K562 (cell line): Measurements from ENCODE around the gene SMIM10. TPM values are rescaled to one million over a fixed set of nuclear protein-coding genes. Genes with fewer than 3 reads are reported as not detected.

Experiments
- ATAC-seq: fragments of 200-7000 bp; cut with Tn5 transposase; 3 replicates; pipeline ENCODE4 v1.9.1; 2020; ENCODE audit warnings: moderate library complexity
- BruUV-seq: library from RNA; stranded (reverse); fragments of 400-500 nt; replicated peaks from 2 replicates; lab custom pipeline; 2021; lab: Mats Ljungman, UMichigan
- CTCF ChIA-PET: fragments of 300-600 bp; formaldehyde crosslinking; extraction: SDS; loops from one replicate; lab custom pipeline; 2021; ENCODE audit warnings: low intra/inter-chr PET ratio; lab: Yijun Ruan, JAX
- POLR2A ChIA-PET: fragments of 300-600, 350-650 bp; sonication (Branson Sonifier 250); formaldehyde crosslinking; extraction: SDS; loops from one replicate; lab custom pipeline; 2021; ENCODE audit warnings: antibody characterized with exemption, inconsistent platforms; lab: Yijun Ruan, JAX
- DNase-seq, 4 experiments: peaks; one replicate each; pipeline versions ENCODE4 v3.0.0 to v3.0.0-alpha.2; 2011 to 2018; ENCODE audit warnings: low spot score in 3 of 4, mixed read lengths in 3 of 4; ENCODE audit errors: extremely low read depth in 1 of 4
- FAIRE-seq: peaks from 2 replicates; lab custom pipeline; 2011; peaks lifted over from hg19 to GRCh38; lab: Jason Lieb, UNC
- H2AFZ ChIP-seq: 2 replicates; pipeline ENCODE4 v1.6.0; 2011; ENCODE audit warnings: low read depth, low read length, control low read depth, inconsistent platforms
- H3K27ac ChIP-seq: fragments of 200-600 bp; 3 replicates; pipeline ENCODE4 v1.8.0; 2011; ENCODE audit warnings: low read depth, mild to moderate bottlenecking, control low read depth, inconsistent platforms, low read length, moderate library complexity, mixed read lengths; ENCODE audit errors: extremely low read depth
- H3K27me3 ChIP-seq, 2 experiments: fragments of 300-600 bp in 1 of 2; 2 replicates in 1 of 2; 3 replicates in 1 of 2; pipeline versions ENCODE4 v1.6.0 to v1.8.0; 2011; ENCODE audit warnings: inconsistent platforms in 2 of 2, low read length in 2 of 2, mild to moderate bottlenecking in 1 of 2, mixed read lengths in 1 of 2, moderate library complexity in 1 of 2; ENCODE audit not compliant: control insufficient read depth in 2 of 2, insufficient read depth in 2 of 2
- H3K36me3 ChIP-seq: fragments of 300-600 bp; 3 replicates; pipeline ENCODE4 v1.8.0; 2011; ENCODE audit warnings: mild to moderate bottlenecking, low read length, inconsistent platforms; ENCODE audit not compliant: control insufficient read depth, insufficient read depth
- H3K4me1 ChIP-seq, 2 experiments: fragments of 200-600 bp in 1 of 2; replicated peaks in 1 of 2; 2 replicates in 1 of 2; 3 replicates in 1 of 2; pipeline versions ENCODE4 v1.5.1 to v1.8.0; 2011; ENCODE audit warnings: inconsistent platforms in 2 of 2, low read length in 2 of 2, mild to moderate bottlenecking in 1 of 2, mixed read lengths in 1 of 2, moderate library complexity in 1 of 2; ENCODE audit not compliant: control insufficient read depth in 2 of 2, insufficient read depth in 2 of 2
- H3K4me2 ChIP-seq: 2 replicates; pipeline ENCODE4 v1.6.1; 2011; ENCODE audit warnings: low read length, control low read depth, inconsistent platforms, mixed read lengths; ENCODE audit not compliant: insufficient read depth
- H3K4me3 ChIP-seq: fragments of 200-600 bp; sonication (generic), shearing (Covaris generic); 2 replicates; pipeline ENCODE4 v1.5.1; 2016; ENCODE audit warnings: control low read depth, inconsistent platforms
- H3K79me2 ChIP-seq: fragments of 200-600 bp; 3 replicates; pipeline ENCODE4 v1.8.0; 2011; ENCODE audit warnings: low read length, inconsistent platforms; ENCODE audit not compliant: control insufficient read depth, insufficient read depth
- H3K9ac ChIP-seq, 2 experiments: 2 replicates each; pipeline versions ENCODE4 v1.6.0 to v1.6.1; 2011; ENCODE audit warnings: low read depth in 2 of 2, low read length in 2 of 2, control low read depth in 1 of 2, inconsistent platforms in 1 of 2, mild to moderate bottlenecking in 1 of 2, mixed read lengths in 1 of 2; ENCODE audit not compliant: insufficient read depth in 1 of 2
- H3K9me1 ChIP-seq: one replicate; pipeline ENCODE4 v1.6.0; 2011; ENCODE audit warnings: inconsistent platforms, mild to moderate bottlenecking, low read length, moderate library complexity; ENCODE audit not compliant: control insufficient read depth, insufficient read depth
- H3K9me3 ChIP-seq: replicated peaks from 2 replicates; pipeline ENCODE4 v1.5.1; 2011; ENCODE audit warnings: low read depth, low read length, inconsistent platforms; ENCODE audit not compliant: control insufficient read depth, insufficient read depth
- H4K20me1 ChIP-seq: replicated peaks from 2 replicates; pipeline ENCODE4 v1.6.1; 2011; ENCODE audit warnings: low read length, inconsistent platforms, mixed read lengths; ENCODE audit not compliant: control insufficient read depth, insufficient read depth
- ATF3 ChIP-seq, 2 experiments: fragments of 450-650 bp in 1 of 2; sonication (generic) in 1 of 2; formaldehyde crosslinking in 1 of 2; IDR thresholded peaks in 1 of 2; conservative IDR thresholded peaks in 1 of 2; 2 replicates each; pipeline versions ENCODE4 v1.6.1 to v1.8.1; 2016 to 2023; ENCODE audit warnings: mild to moderate bottlenecking in 2 of 2, moderate library complexity in 2 of 2, inconsistent platforms in 1 of 2, missing genetic modification reagents in 1 of 2
- CREBBP ChIP-seq: IDR thresholded peaks from one replicate; pipeline ENCODE4 v1.6.1; 2012; ENCODE audit warnings: low read depth, mild to moderate bottlenecking, control low read depth, inconsistent platforms, low read length
- FOXM1 ChIP-seq, 2 experiments: fragments of 450-650 bp in 1 of 2; sonication (generic) in 1 of 2; formaldehyde crosslinking in 1 of 2; IDR thresholded peaks; 2 replicates each; pipeline versions ENCODE4 v1.6.1 to v1.9.0; 2017 to 2022; ENCODE audit warnings: low read depth in 2 of 2, mild to moderate bottlenecking in 2 of 2, missing genetic modification reagents in 1 of 2, moderate library complexity in 1 of 2
- GTF2A2 ChIP-seq: IDR thresholded peaks from 2 replicates; pipeline ENCODE4 v1.6.1; 2016; ENCODE audit warnings: mild to moderate bottlenecking, missing genetic modification characterization, missing compliant biosample characterization
- PCBP2 ChIP-seq: fragments of 200-400 bp; formaldehyde crosslinking; IDR thresholded peaks from 2 replicates; pipeline ENCODE4 v1.6.1; 2018; ENCODE audit warnings: low read length, low read depth, mild to moderate bottlenecking, moderate library complexity; ENCODE audit not compliant: poor library complexity, severe bottlenecking
- PTRF ChIP-seq: fragments of 450-650 bp; IDR thresholded peaks from 2 replicates; pipeline ENCODE4 v1.6.1; 2016; ENCODE audit warnings: mild to moderate bottlenecking, missing genetic modification characterization, missing compliant biosample characterization
- PYGO2 ChIP-seq: fragments of 450-650 bp; IDR thresholded peaks from 2 replicates; pipeline ENCODE4 v1.6.1; 2016; ENCODE audit warnings: mild to moderate bottlenecking, missing genetic modification characterization, moderate library complexity, missing compliant biosample characterization
- RAD51 ChIP-seq: fragments of 450-650 bp; IDR thresholded peaks from 2 replicates; pipeline ENCODE4 v1.7.1; 2016; ENCODE audit warnings: low read depth, mild to moderate bottlenecking, borderline replicate concordance
- SNRNP70 ChIP-seq: fragments of 200-400 bp; formaldehyde crosslinking; optimal IDR thresholded peaks from 2 replicates; pipeline ENCODE3; 2017; ENCODE audit warnings: low read depth, low read length
- WGBS: fragments of 100-300 bp; shearing (Covaris generic); methylation state at CpG from one replicate; pipeline ENCODE4 v1.1.6; 2016; ENCODE audit warnings: low coverage, mixed read lengths; ENCODE audit not compliant: insufficient coverage; ENCODE audit errors: missing lambda C conversion rate; 5-methylcytosine and 5-hydroxymethylcytosine counted together
- in situ Hi-C: fragments of 300-500 bp; cut with MboI; formaldehyde crosslinking; loops from 4 replicates; pipeline ENCODE4 v1.15.0; 2018; ENCODE audit warnings: inconsistent platforms, mixed read lengths
- intact Hi-C: fragments of 100-400 bp; cut with micrococcal nuclease; formaldehyde crosslinking; loops from 2 replicates; pipeline ENCODE4 v1.14.2; 2022
- polyA plus RNA-seq, 8 experiments: library from polyadenylated mRNA; depleted of rRNA in 4 of 8; stranded (reverse) in 5 of 8; unstranded in 3 of 8; fragments of >200 nt; fragmentation: Nextera tagmentation in 2 of 8; fragmentation: Illumina TruSeq in 1 of 8; extraction: Ambion mirVana in 2 of 8; extraction: Trizol in 1 of 8; gene quantifications; 2 replicates each; pipeline versions ENCODE4 v1.2.1 to v1.2.3, GENCODE V29; 2011 to 2014; ENCODE audit warnings: inconsistent platforms in 1 of 8, missing spikeins in 1 of 8
- total RNA-seq, 7 experiments: library from RNA; depleted of rRNA in 6 of 7; stranded (reverse); fragments of >200 nt in 6 of 7; fragmentation: Illumina TruSeq in 2 of 7; extraction: Trizol in 2 of 7; gene quantifications; 2 replicates each; pipeline versions ENCODE4 v1.2.1 to v1.2.3, GENCODE V29; 2011 to 2021; ENCODE audit warnings: low replicate concordance in 1 of 7
- TF ChIP-seq, protein P1 (sequence below), 2 experiments: IDR thresholded peaks in 1 of 2; conservative IDR thresholded peaks in 1 of 2; 2 replicates each; pipeline ENCODE4 v1.6.1; 2016; ENCODE audit warnings: low read depth in 2 of 2, mild to moderate bottlenecking in 1 of 2, missing compliant biosample characterization in 1 of 2, missing genetic modification characterization in 1 of 2, moderate library complexity in 1 of 2
- TF ChIP-seq, protein P2 (sequence below), 3 experiments: fragments of 200-800 bp in 1 of 3; sonication (Bioruptor generic) in 1 of 3; sonication (generic) in 1 of 3; formaldehyde crosslinking in 1 of 3; IDR thresholded peaks; 2 replicates each; pipeline versions ENCODE4 v1.6.1 to v1.8.0; 2016 to 2022; ENCODE audit warnings: mild to moderate bottlenecking in 2 of 3, missing compliant biosample characterization in 2 of 3, missing genetic modification characterization in 2 of 3, missing genetic modification reagents in 1 of 3
- TF ChIP-seq, protein P3 (sequence below): fragments of 250-450 bp; sonication (Bioruptor Pico); IDR thresholded peaks from 2 replicates; pipeline ENCODE4 v1.8.0; 2021; ENCODE audit warnings: moderate library complexity, mild to moderate bottlenecking, inconsistent platforms

Gene SMIM10
- total and polyA plus RNA-seq, 9 of the 15 experiments (the other 6 are each of a cell fraction or from before 2014, with no cell fraction given), result 2.1 to 25.3 (median 16.4) TPM

- ChIA-PET POLR2A (no interaction called here), CTCF (interaction anchor here (0.5 kb wide), 1 partner anchor 10 kb away, joined by 3 read pairs; no protein-coding TSS in a partner anchor)
- Histone ChIP-seq H3K27me3 (no peaks in the 10 kb centered on the region), H3K27ac (no peak overlapping the region), H3K4me3 (no peak overlapping the region), H2AFZ (no peak overlapping the region), H3K9me1 (no peaks in the 10 kb centered on the region), H3K4me2 (no peak overlapping the region), H3K9ac (no peak overlapping the region), H3K4me1 (no peaks in the 10 kb centered on the region; a peak in 1 of 5 replicates), H3K36me3 (no peaks in the 10 kb centered on the region), H4K20me1 (no peaks in the 10 kb centered on the region), H3K79me2 (no peaks in the 10 kb centered on the region), H3K9me3 (no peaks in the 10 kb centered on the region)
- intact Hi-C loops, result no loop called here
- DNase-seq, result no peak
- no peak for FAIRE-seq
- WGBS, result 8% methylated on average over 1 of the region's 1 CpG
- in situ Hi-C loops, result no loop called here
- no TSS peak for BruUV-seq
- ATAC-seq, result no peak
- TF ChIP-seq, protein P1, sequence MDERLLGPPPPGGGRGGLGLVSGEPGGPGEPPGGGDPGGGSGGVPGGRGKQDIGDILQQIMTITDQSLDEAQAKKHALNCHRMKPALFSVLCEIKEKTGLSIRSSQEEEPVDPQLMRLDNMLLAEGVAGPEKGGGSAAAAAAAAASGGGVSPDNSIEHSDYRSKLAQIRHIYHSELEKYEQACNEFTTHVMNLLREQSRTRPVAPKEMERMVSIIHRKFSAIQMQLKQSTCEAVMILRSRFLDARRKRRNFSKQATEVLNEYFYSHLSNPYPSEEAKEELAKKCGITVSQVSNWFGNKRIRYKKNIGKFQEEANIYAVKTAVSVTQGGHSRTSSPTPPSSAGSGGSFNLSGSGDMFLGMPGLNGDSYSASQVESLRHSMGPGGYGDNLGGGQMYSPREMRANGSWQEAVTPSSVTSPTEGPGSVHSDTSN (CRISPR knock-in tag; IDR thresholded peaks at IDR 0.05; ENCODE audit: low read depth), result no peak
- TF ChIP-seq, protein P1 (tag; conservative IDR thresholded peaks at IDR 0.05; ENCODE audit: low read depth), result no peak
- TF ChIP-seq SNRNP70, result no peak
- no peak for TF ChIP-seq GTF2A2 (tag)
- no peak for TF ChIP-seq ATF3 (IDR thresholded peaks at IDR 0.05)
- no peak for TF ChIP-seq ATF3 (CRISPR knock-in tag; conservative IDR thresholded peaks at IDR 0.05)
- TF ChIP-seq CREBBP, result no peak
- TF ChIP-seq, protein P2, sequence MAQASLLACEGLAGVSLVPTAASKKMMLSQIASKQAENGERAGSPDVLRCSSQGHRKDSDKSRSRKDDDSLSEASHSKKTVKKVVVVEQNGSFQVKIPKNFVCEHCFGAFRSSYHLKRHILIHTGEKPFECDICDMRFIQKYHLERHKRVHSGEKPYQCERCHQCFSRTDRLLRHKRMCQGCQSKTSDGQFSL (CRISPR knock-in tag; IDR thresholded peaks at IDR 0.05), result no peak
- TF ChIP-seq, protein P2 (tag; IDR thresholded peaks at IDR 0.05), result no peak
- TF ChIP-seq FOXM1 (IDR thresholded peaks at IDR 0.05; ENCODE audit: low read depth), result no peak
- no peak for TF ChIP-seq FOXM1 (CRISPR knock-in tag; IDR thresholded peaks at IDR 0.05; ENCODE audit: low read depth)
- TF ChIP-seq, protein P3, sequence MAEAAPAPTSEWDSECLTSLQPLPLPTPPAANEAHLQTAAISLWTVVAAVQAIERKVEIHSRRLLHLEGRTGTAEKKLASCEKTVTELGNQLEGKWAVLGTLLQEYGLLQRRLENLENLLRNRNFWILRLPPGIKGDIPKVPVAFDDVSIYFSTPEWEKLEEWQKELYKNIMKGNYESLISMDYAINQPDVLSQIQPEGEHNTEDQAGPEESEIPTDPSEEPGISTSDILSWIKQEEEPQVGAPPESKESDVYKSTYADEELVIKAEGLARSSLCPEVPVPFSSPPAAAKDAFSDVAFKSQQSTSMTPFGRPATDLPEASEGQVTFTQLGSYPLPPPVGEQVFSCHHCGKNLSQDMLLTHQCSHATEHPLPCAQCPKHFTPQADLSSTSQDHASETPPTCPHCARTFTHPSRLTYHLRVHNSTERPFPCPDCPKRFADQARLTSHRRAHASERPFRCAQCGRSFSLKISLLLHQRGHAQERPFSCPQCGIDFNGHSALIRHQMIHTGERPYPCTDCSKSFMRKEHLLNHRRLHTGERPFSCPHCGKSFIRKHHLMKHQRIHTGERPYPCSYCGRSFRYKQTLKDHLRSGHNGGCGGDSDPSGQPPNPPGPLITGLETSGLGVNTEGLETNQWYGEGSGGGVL (CRISPR knock-in tag), result no peak
- no peak for TF ChIP-seq RAD51
- TF ChIP-seq PTRF (tag), result no peak
- no peak for TF ChIP-seq PCBP2
- no peak for TF ChIP-seq PYGO2 (tag)
Observed at GRCh38 chrX:134975516-134975915, 15.3 kb upstream of the SMIM10 start.
